Esophagus squamous epithelium (tissue), 5 donors: Measurements from ENCODE around the gene PCSK6. TPM values are rescaled to one million over a fixed set of nuclear protein-coding genes. Genes with fewer than 3 reads are reported as not detected.

ENCODE experiments used
- DNase-seq: peaks from one replicate; lab custom pipeline; 2025; lab: John Stamatoyannopoulos, UW
- H3K27ac ChIP-seq, 4 donors: fragments of 200-600 bp; sonication (generic); one replicate each; pipeline ENCODE4 v1.5.1; 2016 to 2019; ENCODE audit warnings: mild to moderate bottlenecking in 1 of 4
- H3K27me3 ChIP-seq, 4 donors: fragments of 200-600 bp; sonication (generic); 1 replicate in 3 of 4; 2 replicates in 1 of 4; pipeline versions ENCODE4 v1.5.1 to v1.6.0; 2017 to 2021; ENCODE audit warnings: antibody characterized with exemption in 1 of 4
- H3K36me3 ChIP-seq, 3 donors: fragments of 200-600 bp; sonication (generic); one replicate each; pipeline ENCODE4 v1.5.1; 2016 to 2019
- H3K4me1 ChIP-seq, 3 donors: fragments of 200-600 bp; sonication (generic); one replicate each; pipeline ENCODE4 v1.5.1; 2017 to 2019
- H3K4me3 ChIP-seq, 4 donors: fragments of 200-600 bp; sonication (generic); 1 replicate in 3 of 4; 2 replicates in 1 of 4; pipeline ENCODE4 v1.5.1; 2016 to 2019; ENCODE audit warnings: mild to moderate bottlenecking in 2 of 4, moderate library complexity in 1 of 4
- H3K9me3 ChIP-seq, 3 donors: fragments of 200-600 bp; sonication (generic); one replicate each; pipeline ENCODE4 v1.5.1; 2016 to 2019
- CTCF ChIP-seq, 6 experiments: fragments of 450-650 bp in 4 of 6; fragments of 200-600 bp in 2 of 6; sonication (generic) in 2 of 6; IDR thresholded peaks; one replicate each; pipeline ENCODE4 v1.5.1; 2016 to 2019; ENCODE audit warnings: antibody characterized with exemption in 6 of 6, mild to moderate bottlenecking in 4 of 6, moderate library complexity in 4 of 6
- POLR2A ChIP-seq, 4 donors: fragments of 450-650 bp; IDR thresholded peaks; one replicate each; pipeline ENCODE4 v1.6.1; 2017; ENCODE audit warnings: antibody characterized with exemption in 4 of 4, mild to moderate bottlenecking in 4 of 4, moderate library complexity in 3 of 4
- WGBS, 2 donors: methylation state at CpG; one replicate each; pipeline ENCODE4 v1.1.5; 2018; 5-methylcytosine and 5-hydroxymethylcytosine counted together
- intact Hi-C: fragments of 100-400 bp; cut with DNase I; formaldehyde crosslinking; loops from one replicate; pipeline ENCODE4 v1.15.0; 2022
- total RNA-seq, 4 donors: library from RNA; depleted of rRNA; stranded (reverse); fragments of >200 nt; gene quantifications; one replicate each; pipeline ENCODE4 v1.1.0, GENCODE V29; 2016
- donor health status: DM: yes; HTN: yes; CAD: no.

PCSK6 gene
- total RNA-seq, 4 donors from 2014 or later = 5.1 to 13.8 (median 9.2) TPM

DNA sequence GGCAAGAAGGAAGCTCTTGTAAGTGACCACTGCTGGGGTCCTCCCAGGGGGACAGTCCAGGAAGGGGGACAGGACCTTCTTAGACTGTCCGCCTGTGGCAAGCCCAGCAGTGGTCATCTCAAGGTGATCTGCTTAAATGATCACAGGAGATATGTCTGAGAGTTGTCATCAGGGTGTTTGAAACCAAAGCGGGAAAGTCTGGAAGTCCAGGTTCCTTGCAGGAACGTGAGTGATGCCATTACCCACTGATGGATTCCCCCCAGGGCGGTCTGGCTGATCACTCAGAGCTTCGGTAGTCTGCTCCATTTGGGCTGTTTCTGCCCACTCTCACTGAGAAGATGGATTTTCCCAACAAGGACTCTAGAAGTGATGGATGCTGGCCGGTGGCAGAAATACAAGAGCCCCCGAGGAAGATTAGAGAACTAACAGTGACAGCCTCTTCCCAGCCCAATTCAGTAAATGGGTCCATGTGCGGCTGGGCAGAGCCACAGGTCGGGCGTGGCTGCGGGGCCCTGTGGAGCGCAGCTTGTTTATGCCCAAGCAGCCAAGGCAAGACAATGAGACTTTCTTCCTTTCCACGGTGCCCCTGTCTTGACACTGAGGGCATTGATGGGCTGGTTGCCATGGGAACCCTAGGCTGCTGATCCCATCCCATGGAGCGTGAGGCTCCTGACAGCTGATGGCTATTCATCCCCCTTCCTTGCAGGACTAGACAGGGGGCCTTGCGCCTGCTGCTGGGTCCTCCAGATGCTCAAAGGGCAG lies 9.5 kb downstream of the PCSK6 start:
- 84 to 85% methylated on average over 11 to 14 of the region's 15 CpGs for WGBS, 2 donors
- H3K27ac ChIP-seq = no peak overlapping the region
- H3K4me3 ChIP-seq = no peak overlapping the region
- H3K9me3 ChIP-seq = no peaks in the 10 kb centered on the region
- H3K36me3 ChIP-seq = no peaks in the 10 kb centered on the region
- TF ChIP-seq POLR2A (IDR thresholded peaks at IDR 0.05) (no peak), CTCF (IDR thresholded peaks at IDR 0.05) (no peak)
- H3K27me3 ChIP-seq = no peaks in the 10 kb centered on the region
- peaks cover 0 to 27% (median 5%) of the 10 kb centered on the region in 3 donors for H3K4me1 ChIP-seq
- no peak for DNase-seq
- intact Hi-C loops = no loop called here

- Histone ChIP-seq H3K36me3 (no peaks in the 10 kb centered on the region), H3K4me3 (no peak overlapping the region), H3K27me3 (no peaks in the 10 kb centered on the region), H3K9me3 (no peaks in the 10 kb centered on the region), H3K27ac (no peak overlapping the region), H3K4me1 (peaks cover 0 to 27% (median 5%) of the 10 kb centered on the region in 3 donors)
- 81 to 100% methylated on average over 8 to 11 of the region's 11 CpGs for WGBS, 2 donors
- TF ChIP-seq CTCF (IDR thresholded peaks at IDR 0.05) (no peak), POLR2A (IDR thresholded peaks at IDR 0.05) (no peak)
- DNase-seq = no peak
- intact Hi-C loops = no loop called here
Measured at GRCh38 chr15:101479342-101479845, 10.1 kb downstream of the PCSK6 start.

- DNase-seq = no peak
- WGBS, 2 donors = 82 to 84% methylated on average over 13 to 14 of the region's 14 CpGs
- H3K36me3 ChIP-seq = no peaks in the 10 kb centered on the region
Measured at GRCh38 chr15:101478701-101479341, 10.7 kb downstream of the PCSK6 start.

GRCh38 chr15:101477851-101478362 lies 11.6 kb downstream of the PCSK6 start:
- no peaks in the 10 kb centered on the region for H3K9me3 ChIP-seq
- intact Hi-C loops = no loop called here
- no peaks in the 10 kb centered on the region for H3K36me3 ChIP-seq
- TF ChIP-seq POLR2A (IDR thresholded peaks at IDR 0.05) = no peak
- no peak for TF ChIP-seq CTCF (IDR thresholded peaks at IDR 0.05)
- H3K27me3 ChIP-seq = no peaks in the 10 kb centered on the region
- no peak overlapping the region for H3K27ac ChIP-seq
- WGBS, 2 donors = 60 to 65% methylated on average over 1 to 3 of the region's 5 CpGs
- H3K4me3 ChIP-seq = no peak overlapping the region
- DNase-seq = no peak
- H3K4me1 ChIP-seq = peaks cover 0 to 13% (median 0%) of the 10 kb centered on the region in 3 donors

More at GRCh38 chr15:101478701-101479341, 10.7 kb downstream of the PCSK6 start:
- no peaks in the 10 kb centered on the region for H3K9me3 ChIP-seq
- peaks cover 0 to 22% (median 5%) of the 10 kb centered on the region in 3 donors for H3K4me1 ChIP-seq
- TF ChIP-seq POLR2A (IDR thresholded peaks at IDR 0.05) (no peak), CTCF (IDR thresholded peaks at IDR 0.05) (no peak)
- H3K4me3 ChIP-seq = no peak overlapping the region
- no peaks in the 10 kb centered on the region for H3K27me3 ChIP-seq
- intact Hi-C loops = no loop called here
- no peak overlapping the region for H3K27ac ChIP-seq

DNA sequence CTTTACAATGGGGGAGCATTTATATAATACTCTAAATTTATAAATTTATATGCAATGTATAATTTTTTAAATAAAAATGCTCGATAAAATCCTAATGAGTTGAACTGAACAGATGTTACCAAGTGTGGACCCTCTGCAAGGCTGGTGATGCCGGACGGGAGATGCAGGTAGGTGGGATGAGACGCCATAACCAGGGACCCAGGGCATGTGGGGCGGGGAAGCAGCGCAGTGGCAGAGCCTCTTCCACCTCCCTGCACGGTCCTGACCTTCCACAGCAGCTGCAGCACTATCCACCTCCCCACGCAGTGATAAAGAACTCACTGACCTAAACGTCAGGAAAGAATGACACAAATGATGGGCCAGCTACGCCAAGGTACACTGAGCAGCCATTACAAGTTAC lies 12.8 kb downstream of the PCSK6 start:
- H3K4me1 ChIP-seq = peaks cover 0 to 2% (median 0%) of the 10 kb centered on the region in 3 donors
- TF ChIP-seq CTCF (IDR thresholded peaks at IDR 0.05) = no peak
- TF ChIP-seq POLR2A (IDR thresholded peaks at IDR 0.05) = no peak
- no peak overlapping the region for H3K27ac ChIP-seq
- no peaks in the 10 kb centered on the region for H3K36me3 ChIP-seq
- no peak overlapping the region for H3K4me3 ChIP-seq
- no peaks in the 10 kb centered on the region for H3K9me3 ChIP-seq
- peaks cover 0 to 3% (median 0%) of the 10 kb centered on the region in 4 donors for H3K27me3 ChIP-seq
- DNase-seq = no peak
- WGBS, 2 donors = 87 to 88% methylated on average over 9 to 10 of the region's 10 CpGs
- intact Hi-C loops = no loop called here
